ENCODE measurements around the gene MYO3B.

Gene MYO3B

DNA sequence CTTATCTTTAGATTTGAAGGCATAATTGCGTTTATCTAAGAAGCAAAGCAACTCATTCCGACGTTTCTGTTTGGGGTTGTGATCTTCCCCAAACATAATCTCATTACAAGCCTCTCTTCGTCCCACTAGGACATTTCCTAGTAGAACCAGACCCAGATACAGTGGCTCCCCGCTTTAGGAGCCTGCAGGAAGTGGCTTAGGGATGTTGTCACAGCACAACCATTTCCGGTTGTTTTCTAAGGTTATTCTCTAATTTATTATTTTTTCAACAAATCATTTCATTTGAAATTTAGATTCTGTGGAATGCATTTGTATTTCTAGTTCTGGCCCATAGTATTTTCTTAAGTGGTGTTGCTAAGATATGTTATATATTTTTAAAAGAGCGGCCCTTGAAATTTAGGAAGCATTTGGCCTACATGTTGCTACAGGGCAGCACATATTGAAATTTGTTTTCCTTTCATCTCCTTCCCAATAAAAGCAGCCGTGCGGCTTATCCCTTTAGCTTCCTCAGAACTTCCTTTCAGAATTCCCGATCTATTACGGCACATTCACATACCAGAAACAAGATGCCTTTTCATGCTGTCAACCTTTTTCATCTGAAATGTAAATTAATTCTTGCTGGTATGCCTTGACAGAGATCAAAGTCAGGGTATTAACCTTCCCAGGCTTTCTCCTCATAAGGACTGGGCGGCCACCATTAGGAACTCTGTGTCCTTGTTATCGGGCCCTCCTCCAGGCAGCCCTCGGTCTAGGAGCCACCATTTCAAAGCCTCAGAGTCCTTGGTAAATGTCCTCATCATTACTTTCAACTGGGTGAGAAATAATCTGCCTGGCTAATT, 326.2 kb downstream of the MYO3B start:
- no peak for DNase-seq (ENCODE audit: low read depth)
- TF ChIP-seq, protein P1, sequence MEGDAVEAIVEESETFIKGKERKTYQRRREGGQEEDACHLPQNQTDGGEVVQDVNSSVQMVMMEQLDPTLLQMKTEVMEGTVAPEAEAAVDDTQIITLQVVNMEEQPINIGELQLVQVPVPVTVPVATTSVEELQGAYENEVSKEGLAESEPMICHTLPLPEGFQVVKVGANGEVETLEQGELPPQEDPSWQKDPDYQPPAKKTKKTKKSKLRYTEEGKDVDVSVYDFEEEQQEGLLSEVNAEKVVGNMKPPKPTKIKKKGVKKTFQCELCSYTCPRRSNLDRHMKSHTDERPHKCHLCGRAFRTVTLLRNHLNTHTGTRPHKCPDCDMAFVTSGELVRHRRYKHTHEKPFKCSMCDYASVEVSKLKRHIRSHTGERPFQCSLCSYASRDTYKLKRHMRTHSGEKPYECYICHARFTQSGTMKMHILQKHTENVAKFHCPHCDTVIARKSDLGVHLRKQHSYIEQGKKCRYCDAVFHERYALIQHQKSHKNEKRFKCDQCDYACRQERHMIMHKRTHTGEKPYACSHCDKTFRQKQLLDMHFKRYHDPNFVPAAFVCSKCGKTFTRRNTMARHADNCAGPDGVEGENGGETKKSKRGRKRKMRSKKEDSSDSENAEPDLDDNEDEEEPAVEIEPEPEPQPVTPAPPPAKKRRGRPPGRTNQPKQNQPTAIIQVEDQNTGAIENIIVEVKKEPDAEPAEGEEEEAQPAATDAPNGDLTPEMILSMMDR (conservative IDR thresholded peaks at IDR 0.05; ENCODE audit: low read depth, low read length), result no peak
- no peak overlapping the region for H3K4me3 ChIP-seq (ENCODE audit: low read length)

DNA sequence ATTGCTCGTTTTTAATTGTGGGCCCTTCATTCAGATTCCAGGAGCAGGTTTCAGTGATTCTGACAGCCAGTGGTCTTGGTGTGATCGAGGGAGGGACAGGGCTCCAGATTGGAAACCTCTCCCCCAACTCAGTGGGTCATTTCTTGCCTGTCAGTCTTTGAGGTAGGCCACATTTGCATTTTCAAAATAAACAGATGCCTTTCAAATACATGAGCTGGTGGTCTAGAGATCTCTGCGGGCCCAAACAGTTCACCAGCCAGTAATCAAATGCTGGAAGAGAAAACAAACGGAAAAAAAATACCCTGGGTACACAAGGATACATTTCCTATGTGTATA, 326.8 kb downstream of the MYO3B start:
- no peak for DNase-seq (ENCODE audit: low read depth)
- H3K4me3 ChIP-seq (ENCODE audit: low read length), result no peak overlapping the region
- TF ChIP-seq, protein P1 (conservative IDR thresholded peaks at IDR 0.05; ENCODE audit: low read depth, low read length), result no peak

DNA sequence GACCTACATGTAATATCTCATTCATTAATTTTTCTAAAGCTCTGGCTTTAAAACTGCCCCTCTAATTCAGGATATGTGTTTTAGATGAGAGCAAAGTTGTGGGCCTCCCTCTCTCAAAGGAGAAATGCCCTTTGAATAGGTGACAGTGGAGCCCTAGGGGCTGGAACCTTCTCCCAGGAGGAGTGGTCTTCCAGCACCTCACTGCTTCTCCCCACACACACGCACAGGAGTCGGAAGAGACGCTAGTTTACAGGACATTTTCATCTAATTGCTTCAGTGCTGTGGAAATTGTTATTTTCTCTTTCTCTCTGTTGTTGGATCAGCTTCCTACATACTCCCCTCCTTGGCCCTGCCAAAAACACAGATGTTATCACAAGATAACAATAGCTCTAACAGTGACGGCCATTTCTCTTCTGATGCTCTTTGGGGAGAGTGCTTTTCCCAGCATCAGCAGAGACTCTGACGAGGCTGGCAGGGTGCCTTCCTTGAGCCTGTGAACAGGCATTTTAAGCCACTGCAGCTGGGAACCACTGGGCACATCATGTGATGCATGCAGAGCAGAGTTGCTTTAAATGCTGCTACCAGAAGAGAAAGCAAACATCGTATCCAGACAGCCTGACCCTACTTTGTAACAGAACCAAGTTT, 327.8 kb downstream of the MYO3B start:
- H3K4me3 ChIP-seq (ENCODE audit: low read length), result no peak overlapping the region
- DNase-seq (ENCODE audit: low read depth), result no peak
- TF ChIP-seq, protein P1 (conservative IDR thresholded peaks at IDR 0.05; ENCODE audit: low read depth, low read length), result no peak

DNA sequence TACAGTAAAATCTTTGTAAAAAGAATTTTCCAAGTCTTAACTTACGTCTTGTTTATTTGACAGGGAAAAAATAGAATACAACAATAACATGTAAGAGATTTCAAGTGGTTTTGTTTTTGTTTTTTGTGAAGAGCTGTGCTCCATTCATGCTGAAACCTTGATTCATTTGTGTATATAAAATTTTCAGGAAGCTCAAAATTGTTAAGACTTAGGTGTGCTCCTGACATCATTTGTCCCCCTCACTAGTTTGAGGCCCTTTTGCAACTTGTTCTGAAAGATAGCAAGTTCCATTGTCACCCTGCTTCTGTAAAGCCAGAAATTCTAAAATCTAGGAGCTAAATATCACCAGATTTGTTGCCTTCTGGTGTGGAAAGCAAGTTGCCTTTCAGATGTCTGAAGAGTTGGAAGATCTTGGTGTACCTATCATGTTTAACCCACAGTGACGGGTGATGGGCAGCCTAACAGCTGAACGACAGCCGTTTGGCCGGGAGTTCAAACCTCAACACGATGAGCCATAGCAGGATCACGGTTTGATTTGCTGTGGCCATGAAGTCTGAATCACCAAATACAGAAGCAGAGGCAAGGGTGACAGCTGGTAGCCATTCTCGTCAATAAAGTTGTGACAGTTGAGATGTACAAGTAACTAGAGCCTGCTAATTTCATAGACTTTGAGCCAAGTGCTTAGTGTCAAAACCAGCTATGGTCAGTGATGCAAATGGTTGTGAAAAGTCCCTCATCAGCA, 331.7 kb downstream of the MYO3B start:
- H3K4me3 ChIP-seq (ENCODE audit: low read length), result no peak overlapping the region
- TF ChIP-seq, protein P1 (conservative IDR thresholded peaks at IDR 0.05; ENCODE audit: low read depth, low read length), result no peak
- DNase-seq (ENCODE audit: low read depth), result no peak

DNA sequence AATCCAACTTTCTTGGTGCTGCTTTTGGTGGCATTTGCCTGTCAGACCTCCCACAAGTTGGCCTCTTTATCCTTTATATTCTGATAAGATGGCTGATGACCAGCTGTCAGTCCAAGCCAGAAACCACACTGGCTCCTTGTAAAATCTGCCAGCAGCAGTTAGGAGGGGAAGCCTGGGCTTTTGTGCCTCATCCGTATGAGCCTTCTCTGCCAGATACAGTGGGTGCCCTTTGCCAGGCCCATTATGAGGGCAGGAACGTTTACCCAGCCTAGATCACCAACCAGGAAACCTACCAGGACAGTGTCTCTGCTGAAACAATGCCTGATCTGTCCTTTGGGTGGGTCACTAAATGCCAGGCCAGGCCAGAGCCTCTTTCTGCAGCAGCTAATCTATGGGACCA, 334.3 kb downstream of the MYO3B start:
- TF ChIP-seq, protein P1 (conservative IDR thresholded peaks at IDR 0.05; ENCODE audit: low read depth, low read length), result no peak
- DNase-seq (ENCODE audit: low read depth), result no peak
- H3K4me3 ChIP-seq (ENCODE audit: low read length), result no peak overlapping the region

DNA sequence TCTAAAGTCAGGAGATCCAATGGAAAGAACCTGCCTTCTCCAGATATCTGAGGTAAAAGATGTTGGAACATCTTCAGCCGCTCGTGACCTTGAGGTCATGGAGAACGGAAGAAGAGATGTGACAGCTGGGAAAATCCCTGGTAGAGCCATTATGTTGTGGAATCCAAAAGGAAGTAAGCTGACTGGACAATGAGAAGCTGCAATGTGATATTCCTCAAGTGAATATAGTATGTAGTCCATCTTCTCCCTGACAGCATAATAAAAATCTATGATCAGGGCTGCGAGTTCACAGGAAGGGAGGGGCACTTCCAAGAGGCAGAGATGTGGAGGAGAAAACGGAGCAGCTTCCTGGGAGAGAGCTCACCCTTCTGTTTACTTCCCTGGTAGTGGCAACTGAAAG, 336.2 kb downstream of the MYO3B start:
- TF ChIP-seq, protein P1 (conservative IDR thresholded peaks at IDR 0.05; ENCODE audit: low read depth, low read length), result no peak

More for the DNA sequence above, 336.2 kb downstream of the MYO3B start:
- H3K4me3 ChIP-seq (ENCODE audit: low read length), result no peak overlapping the region
- DNase-seq (ENCODE audit: low read depth), result no peak

All from retinal pigment epithelial cell (primary cell).